Astrocyte (in vitro differentiated cells and primary cell): ENCODE data around the gene AMN.

Experiments
- CTCF ChIP-seq: IDR thresholded peaks from 2 replicates; pipeline ENCODE4 v1.5.1; 2011; ENCODE audit warnings: low read depth, mild to moderate bottlenecking, inconsistent platforms, low read length, moderate library complexity; ENCODE audit not compliant: insufficient read depth
- EZH2 ChIP-seq: IDR thresholded peaks from 2 replicates; pipeline ENCODE4 v1.6.1; 2012; ENCODE audit warnings: mild to moderate bottlenecking, low read length, inconsistent platforms; ENCODE audit not compliant: insufficient read depth

GRCh38 chr14:102907980-102908730, 14.3 kb upstream of the AMN start:
- TF ChIP-seq CTCF (no peak), EZH2 (no peak)
